Astrocyte (in vitro differentiated cells and primary cell): Measurements from ENCODE around the gene RAB11FIP4.

Experiments used
- CTCF ChIP-seq: IDR thresholded peaks from 2 replicates; pipeline ENCODE4 v1.5.1; 2011; ENCODE audit warnings: low read depth, mild to moderate bottlenecking, inconsistent platforms, low read length, moderate library complexity; ENCODE audit not compliant: insufficient read depth
- EZH2 ChIP-seq: IDR thresholded peaks from 2 replicates; pipeline ENCODE4 v1.6.1; 2012; ENCODE audit warnings: mild to moderate bottlenecking, low read length, inconsistent platforms; ENCODE audit not compliant: insufficient read depth

GRCh38 chr17:31496097-31496496, 104.6 kb downstream of the RAB11FIP4 start:
- TF ChIP-seq CTCF (no peak), EZH2 (no peak)
